IMR-90 (cell line): ENCODE results near the gene UBE2M. TPM values are rescaled to one million over a fixed set of nuclear protein-coding genes. Genes with fewer than 3 reads are reported as not detected.

Experiments
- ATAC-seq: fragments of 200-7000 bp; cut with Tn5 transposase; 2 replicates; pipeline ENCODE4 v1.9.1; 2020; ENCODE audit warnings: low read depth, mild to moderate bottlenecking, moderate library complexity
- BruUV-seq: library from RNA; stranded (reverse); fragments of 400-500 nt; replicated peaks from 2 replicates; lab custom pipeline; 2021; lab: Mats Ljungman, UMichigan
- CTCF ChIA-PET: fragments of 300-600 bp; formaldehyde crosslinking; extraction: SDS; loops from one replicate; lab custom pipeline; 2021; ENCODE audit warnings: antibody characterized with exemption; lab: Yijun Ruan, JAX
- POLR2A ChIA-PET: fragments of 300-600 bp; sonication (Branson Sonifier 250); formaldehyde crosslinking; loops from one replicate; lab custom pipeline; 2022; ENCODE audit warnings: antibody characterized with exemption; ENCODE audit not compliant: unreplicated experiment; lab: Charles Lee
- DNase-seq: peaks from one replicate; pipeline ENCODE4 v3.0.0; 2013
- H2AFZ ChIP-seq: replicated peaks from 2 replicates; pipeline ENCODE3; 2013; ENCODE audit warnings: low read length, mild to moderate bottlenecking; ENCODE audit not compliant: poor library complexity
- H2AK5ac ChIP-seq: 2 replicates; pipeline ENCODE4 v1.6.1; 2013; ENCODE audit warnings: low read depth, low read length, inconsistent platforms
- H2AK9ac ChIP-seq: replicated peaks from 2 replicates; pipeline ENCODE3; 2013; ENCODE audit warnings: mild to moderate bottlenecking, low read depth, low read length, moderate library complexity; ENCODE audit not compliant: poor library complexity
- H2BK120ac ChIP-seq: 2 replicates; pipeline ENCODE4 v1.6.1; 2013; ENCODE audit warnings: low read depth, low read length, inconsistent platforms
- H2BK15ac ChIP-seq: 3 replicates; pipeline ENCODE4 v1.6.1; 2013; ENCODE audit warnings: low read depth, low read length, inconsistent platforms
- H2BK20ac ChIP-seq: 2 replicates; pipeline ENCODE4 v1.6.1; 2013; ENCODE audit warnings: low read depth, mild to moderate bottlenecking, inconsistent platforms, low read length, moderate library complexity
- H2BK5ac ChIP-seq: 2 replicates; pipeline ENCODE4 v1.6.1; 2013; ENCODE audit warnings: mild to moderate bottlenecking, low read depth, low read length, inconsistent platforms; ENCODE audit not compliant: poor library complexity, severe bottlenecking
- H3K14ac ChIP-seq: replicated peaks from 2 replicates; pipeline ENCODE4 v1.6.1; 2013; ENCODE audit warnings: low read depth, low read length, inconsistent platforms
- H3K18ac ChIP-seq: 2 replicates; pipeline ENCODE4 v1.6.1; 2013; ENCODE audit warnings: low read depth, low read length, control low read depth
- H3K23ac ChIP-seq: 2 replicates; pipeline ENCODE4 v1.6.1; 2013; ENCODE audit warnings: low read depth, low read length, inconsistent platforms
- H3K27ac ChIP-seq: 2 replicates; pipeline ENCODE4 v1.5.1; 2013; ENCODE audit warnings: mild to moderate bottlenecking, control low read depth, low read length; ENCODE audit not compliant: insufficient read depth
- H3K27me3 ChIP-seq: 2 replicates; pipeline ENCODE4 v1.6.1; 2013; ENCODE audit warnings: low read length; ENCODE audit not compliant: control insufficient read depth, insufficient read depth
- H3K36me3 ChIP-seq: 2 replicates; pipeline ENCODE4 v1.6.1; 2013; ENCODE audit warnings: low read length, mixed read lengths; ENCODE audit not compliant: control insufficient read depth, insufficient read depth
- H3K4ac ChIP-seq: 2 replicates; pipeline ENCODE4 v1.6.1; 2013; ENCODE audit warnings: low read depth, low read length, inconsistent platforms
- H3K4me1 ChIP-seq: 2 replicates; pipeline ENCODE4 v1.6.1; 2013; ENCODE audit warnings: low read length, mixed read lengths; ENCODE audit not compliant: control insufficient read depth, insufficient read depth
- H3K4me2 ChIP-seq: 2 replicates; pipeline ENCODE4 v1.6.1; 2013; ENCODE audit warnings: low read depth, mild to moderate bottlenecking, control low read depth, low read length, moderate library complexity
- H3K4me3 ChIP-seq: 2 replicates; pipeline ENCODE4 v1.5.1; 2013; ENCODE audit warnings: low read depth, mild to moderate bottlenecking, control low read depth, low read length, moderate library complexity; ENCODE audit not compliant: insufficient read depth
- H3K56ac ChIP-seq: 2 replicates; pipeline ENCODE4 v1.6.1; 2013; ENCODE audit warnings: low read length, inconsistent platforms; ENCODE audit not compliant: insufficient read depth; ENCODE audit errors: extremely low read depth
- H3K79me1 ChIP-seq, 2 experiments: 2 replicates each; pipeline ENCODE4 v1.6.1; 2013; ENCODE audit warnings: low read length in 2 of 2, inconsistent platforms in 1 of 2, low read depth in 1 of 2
- H3K9ac ChIP-seq: 2 replicates; pipeline ENCODE4 v1.6.1; 2013; ENCODE audit warnings: low read depth, low read length, control low read depth
- H3K9me1 ChIP-seq: 2 replicates; pipeline ENCODE4 v1.6.1; 2013; ENCODE audit warnings: low read length, inconsistent platforms; ENCODE audit not compliant: insufficient read depth
- H3K9me3 ChIP-seq: 2 replicates; pipeline ENCODE4 v1.6.1; 2013; ENCODE audit warnings: low read length; ENCODE audit not compliant: control insufficient read depth, insufficient read depth
- H4K20me1 ChIP-seq: 2 replicates; pipeline ENCODE4 v1.6.1; 2013; ENCODE audit warnings: low read length, inconsistent platforms; ENCODE audit not compliant: insufficient read depth
- H4K5ac ChIP-seq: 2 replicates; pipeline ENCODE4 v1.6.1; 2013; ENCODE audit warnings: mild to moderate bottlenecking, low read depth, low read length, control low read depth
- H4K8ac ChIP-seq, 2 experiments: 2 replicates each; pipeline ENCODE4 v1.6.1; 2013; ENCODE audit warnings: low read depth in 2 of 2, low read length in 2 of 2, control low read depth in 1 of 2, inconsistent platforms in 1 of 2
- H4K91ac ChIP-seq: 2 replicates; pipeline ENCODE4 v1.6.1; 2013; ENCODE audit warnings: low read depth, low read length, inconsistent platforms; ENCODE audit not compliant: insufficient read depth
- BHLHE40 ChIP-seq: fragments of 150-350 bp; IDR thresholded peaks from 2 replicates; pipeline ENCODE4 v1.6.1; 2016; ENCODE audit warnings: mild to moderate bottlenecking, low read depth, low read length
- CEBPB ChIP-seq: IDR thresholded peaks from 2 replicates; pipeline ENCODE4 v1.6.1; 2012; ENCODE audit warnings: low read depth, low read length, improper control_type of control experiment
- CHD1 ChIP-seq: IDR thresholded peaks from 2 replicates; pipeline ENCODE4 v1.6.1; 2012; ENCODE audit warnings: low read depth, low read length, improper control_type of control experiment
- FOS ChIP-seq: fragments of 150-350 bp; IDR thresholded peaks from 2 replicates; pipeline ENCODE4 v1.6.1; 2016; ENCODE audit warnings: low read depth, low read length
- MAFK ChIP-seq: IDR thresholded peaks from 2 replicates; pipeline ENCODE4 v1.6.1; 2012; ENCODE audit warnings: low read depth, low read length, improper control_type of control experiment
- MAZ ChIP-seq: IDR thresholded peaks from 2 replicates; pipeline ENCODE4 v1.6.1; 2012; ENCODE audit warnings: low read depth, mild to moderate bottlenecking, low read length, improper control_type of control experiment, moderate library complexity, borderline replicate concordance
- MXI1 ChIP-seq: IDR thresholded peaks from 2 replicates; pipeline ENCODE4 v1.6.1; 2012; ENCODE audit warnings: low read depth, mild to moderate bottlenecking, low read length, moderate library complexity, borderline replicate concordance
- NFE2L2 ChIP-seq: fragments of 150-350 bp; IDR thresholded peaks from 2 replicates; pipeline ENCODE4 v1.6.1; 2016; ENCODE audit warnings: low read depth, mild to moderate bottlenecking, low read length
- POLR2A ChIP-seq: IDR thresholded peaks from 2 replicates; pipeline ENCODE4 v1.6.1; 2012; ENCODE audit warnings: mild to moderate bottlenecking, low read depth, low read length
- RAD21 ChIP-seq: IDR thresholded peaks from 2 replicates; pipeline ENCODE4 v1.6.1; 2012; ENCODE audit warnings: low read length, improper control_type of control experiment
- RCOR1 ChIP-seq: IDR thresholded peaks from 2 replicates; pipeline ENCODE4 v1.6.1; 2012; ENCODE audit warnings: mild to moderate bottlenecking, low read length, improper control_type of control experiment; ENCODE audit not compliant: insufficient replicate concordance
- RFX5 ChIP-seq: IDR thresholded peaks from 2 replicates; pipeline ENCODE4 v1.8.0; 2012; ENCODE audit warnings: low read depth, mild to moderate bottlenecking, low read length, moderate library complexity
- SMC3 ChIP-seq: fragments of 150-350 bp; IDR thresholded peaks from 2 replicates; pipeline ENCODE4 v1.6.1; 2016; ENCODE audit warnings: low read depth, mild to moderate bottlenecking, antibody characterized with exemption, low read length, moderate library complexity
- WGBS, 2 experiments: methylation state at CpG; one replicate each; pipeline versions ENCODE4 v1.1.5 to v1.1.7; 2013; ENCODE audit warnings: missing lambda C conversion rate in 2 of 2; ENCODE audit not compliant: insufficient read length in 1 of 2; ENCODE audit errors: extremely low coverage in 2 of 2; 5-methylcytosine and 5-hydroxymethylcytosine counted together
- dilution Hi-C: fragments of 300-500 bp; cut with HindIII; formaldehyde crosslinking; loops from one replicate; pipeline ENCODE4 v1.14.3; 2018; ENCODE audit warnings: low sequenced_read_pairs; ENCODE audit not compliant: unreplicated experiment
- in situ Hi-C: fragments of 300-500 bp; cut with MboI; formaldehyde crosslinking; loops from 3 replicates; pipeline ENCODE4 v1.14.3; 2019; ENCODE audit warnings: low sequenced_read_pairs, inconsistent platforms, mixed read lengths
- intact Hi-C: fragments of 100-400 bp; cut with micrococcal nuclease; formaldehyde crosslinking; loops from 2 replicates; pipeline ENCODE4 v1.10.0; 2022
- polyA plus RNA-seq, 3 experiments: library from polyadenylated mRNA; depleted of rRNA; stranded (reverse); fragments of >200 nt; gene quantifications; 2 replicates each; pipeline ENCODE4 v1.2.3, GENCODE V29; 2012; ENCODE audit warnings: low replicate concordance in 1 of 3
- total RNA-seq: library from RNA; depleted of rRNA; stranded (reverse); fragments of >200 nt; gene quantifications from 2 replicates; pipeline ENCODE4 v1.2.3, GENCODE V29; 2012
- TF ChIP-seq, protein P1 (sequence below): conservative IDR thresholded peaks from 2 replicates; pipeline ENCODE4 v1.5.1; 2012; ENCODE audit warnings: mild to moderate bottlenecking, low read depth, low read length, improper control_type of control experiment
- TF ChIP-seq, protein P2 (sequence below): fragments of 150-350 bp; IDR thresholded peaks from 2 replicates; pipeline ENCODE4 v1.6.1; 2016; ENCODE audit warnings: low read depth, mild to moderate bottlenecking, low read length, moderate library complexity, borderline replicate concordance
- TF ChIP-seq, protein P3 (sequence below): fragments of 150-350 bp; IDR thresholded peaks from 2 replicates; pipeline ENCODE4 v1.6.1; 2017; ENCODE audit warnings: mild to moderate bottlenecking, antibody characterized with exemption, low read length, low read depth

Gene UBE2M
- total and polyA plus RNA-seq, 2 of the 4 experiments (the other 2 are of a cell fraction) = 55.9 to 66.6 TPM

DNA sequence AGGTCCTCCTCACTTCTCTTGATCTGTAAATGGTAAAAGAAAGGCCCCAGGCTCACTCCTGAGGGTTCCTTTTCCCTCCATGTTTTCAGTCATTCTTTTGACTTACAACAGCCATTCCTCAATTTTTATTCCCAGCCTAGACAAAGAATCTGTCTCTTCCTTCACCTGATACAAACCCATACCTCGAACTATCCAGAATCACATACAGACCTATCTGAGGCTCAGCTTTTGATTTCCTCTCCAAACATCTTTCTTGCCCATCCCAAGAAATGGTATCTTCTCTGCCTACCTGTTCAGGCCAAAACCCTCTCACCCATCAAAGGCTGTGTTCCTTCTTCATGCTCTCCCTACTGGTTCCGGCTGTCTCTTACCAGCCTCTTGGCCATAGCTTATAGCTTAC is 5.8 kb downstream of the UBE2M start:
- no peak overlapping the region for H2BK20ac ChIP-seq
- H3K9ac ChIP-seq = no peak overlapping the region
- H3K4me2 ChIP-seq = no peak overlapping the region
- peaks cover 62% of the 10 kb centered on the region for H3K36me3 ChIP-seq
- peaks cover 17% of the 10 kb centered on the region for H3K4me1 ChIP-seq
- intact Hi-C loops = no loop called here
- dilution Hi-C loops = no loop called here
- CTCF ChIA-PET = no interaction called here
- H3K4ac ChIP-seq = no peak overlapping the region
- H4K8ac ChIP-seq = no peak overlapping the region
- no peak for DNase-seq
- no peak overlapping the region for H2BK15ac ChIP-seq
- peaks cover 46% of the 10 kb centered on the region for H4K20me1 ChIP-seq
- no peak overlapping the region for H3K27ac ChIP-seq
- H3K9me1 ChIP-seq = peaks cover 16% of the 10 kb centered on the region
- no peak overlapping the region for H3K18ac ChIP-seq
- H4K5ac ChIP-seq = no peak overlapping the region
- no peak overlapping the region for H3K14ac ChIP-seq
- no peaks in the 10 kb centered on the region for H3K27me3 ChIP-seq
- no peak overlapping the region for H2AK9ac ChIP-seq
- POLR2A ChIA-PET = no interaction called here
- no peak overlapping the region for H4K91ac ChIP-seq
- H2BK5ac ChIP-seq = no peak overlapping the region
- H2AK5ac ChIP-seq = no peak overlapping the region; the same call in 1 of the 2 replicates
- no peak for TF ChIP-seq POLR2A
- no peak for TF ChIP-seq MXI1
- no peak for TF ChIP-seq RAD21
- TF ChIP-seq CHD1 = no peak
- no peak for TF ChIP-seq SMC3
- TF ChIP-seq, protein P1, sequence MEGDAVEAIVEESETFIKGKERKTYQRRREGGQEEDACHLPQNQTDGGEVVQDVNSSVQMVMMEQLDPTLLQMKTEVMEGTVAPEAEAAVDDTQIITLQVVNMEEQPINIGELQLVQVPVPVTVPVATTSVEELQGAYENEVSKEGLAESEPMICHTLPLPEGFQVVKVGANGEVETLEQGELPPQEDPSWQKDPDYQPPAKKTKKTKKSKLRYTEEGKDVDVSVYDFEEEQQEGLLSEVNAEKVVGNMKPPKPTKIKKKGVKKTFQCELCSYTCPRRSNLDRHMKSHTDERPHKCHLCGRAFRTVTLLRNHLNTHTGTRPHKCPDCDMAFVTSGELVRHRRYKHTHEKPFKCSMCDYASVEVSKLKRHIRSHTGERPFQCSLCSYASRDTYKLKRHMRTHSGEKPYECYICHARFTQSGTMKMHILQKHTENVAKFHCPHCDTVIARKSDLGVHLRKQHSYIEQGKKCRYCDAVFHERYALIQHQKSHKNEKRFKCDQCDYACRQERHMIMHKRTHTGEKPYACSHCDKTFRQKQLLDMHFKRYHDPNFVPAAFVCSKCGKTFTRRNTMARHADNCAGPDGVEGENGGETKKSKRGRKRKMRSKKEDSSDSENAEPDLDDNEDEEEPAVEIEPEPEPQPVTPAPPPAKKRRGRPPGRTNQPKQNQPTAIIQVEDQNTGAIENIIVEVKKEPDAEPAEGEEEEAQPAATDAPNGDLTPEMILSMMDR = no peak
- TF ChIP-seq FOS = no peak
- no peak for TF ChIP-seq MAZ
- TF ChIP-seq, protein P2, sequence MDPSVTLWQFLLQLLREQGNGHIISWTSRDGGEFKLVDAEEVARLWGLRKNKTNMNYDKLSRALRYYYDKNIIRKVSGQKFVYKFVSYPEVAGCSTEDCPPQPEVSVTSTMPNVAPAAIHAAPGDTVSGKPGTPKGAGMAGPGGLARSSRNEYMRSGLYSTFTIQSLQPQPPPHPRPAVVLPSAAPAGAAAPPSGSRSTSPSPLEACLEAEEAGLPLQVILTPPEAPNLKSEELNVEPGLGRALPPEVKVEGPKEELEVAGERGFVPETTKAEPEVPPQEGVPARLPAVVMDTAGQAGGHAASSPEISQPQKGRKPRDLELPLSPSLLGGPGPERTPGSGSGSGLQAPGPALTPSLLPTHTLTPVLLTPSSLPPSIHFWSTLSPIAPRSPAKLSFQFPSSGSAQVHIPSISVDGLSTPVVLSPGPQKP = no peak
- TF ChIP-seq NFE2L2 = no peak
- no peak for TF ChIP-seq MAFK
- TF ChIP-seq, protein P3, sequence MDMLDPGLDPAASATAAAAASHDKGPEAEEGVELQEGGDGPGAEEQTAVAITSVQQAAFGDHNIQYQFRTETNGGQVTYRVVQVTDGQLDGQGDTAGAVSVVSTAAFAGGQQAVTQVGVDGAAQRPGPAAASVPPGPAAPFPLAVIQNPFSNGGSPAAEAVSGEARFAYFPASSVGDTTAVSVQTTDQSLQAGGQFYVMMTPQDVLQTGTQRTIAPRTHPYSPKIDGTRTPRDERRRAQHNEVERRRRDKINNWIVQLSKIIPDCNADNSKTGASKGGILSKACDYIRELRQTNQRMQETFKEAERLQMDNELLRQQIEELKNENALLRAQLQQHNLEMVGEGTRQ = no peak
- TF ChIP-seq CEBPB = no peak
- no peak for TF ChIP-seq RFX5
- no peak for TF ChIP-seq RCOR1
- TF ChIP-seq BHLHE40 = no peak
- H3K56ac ChIP-seq = no peak overlapping the region
- H3K4me3 ChIP-seq = no peak overlapping the region
- H3K9me3 ChIP-seq = no peaks in the 10 kb centered on the region
- in situ Hi-C loops = no loop called here
- no peak for ATAC-seq
- no peak overlapping the region for H3K23ac ChIP-seq
- H2BK120ac ChIP-seq = no peak overlapping the region
- H3K79me1 ChIP-seq = peaks cover 23 to 76% of the 10 kb centered on the region in 2 experiments
- H2AFZ ChIP-seq = no peak overlapping the region
- WGBS, 2 experiments = 100% methylated on average over 1 of the region's 2 CpGs; no CpG with 5 or more reads in 1 of the 2 experiments
- BruUV-seq = no TSS peak
